Activated T-helper 2 cell treated with anti-CD3 and anti-CD28 coated beads, Interferon-gamma antibody, Interleukin-2, Interleukin-4, amounts not matched to agents 10 μg/mL and 5 μg/mL and 100 μg/mL, durations not matched to agents 14 hours and 24 hours and 36 hours (primary cell): ENCODE data around the gene ZNF813. TPM values are rescaled to one million over a fixed set of nuclear protein-coding genes. Genes with fewer than 3 reads are reported as not detected.
"Not testable (repeated sequence)": the region's sequence is repeated elsewhere in the genome, so short reads cannot be mapped to it uniquely, and the experiment has no call there.

Source experiments
- DNase-seq: peaks from one replicate; pipeline ENCODE4 v3.0.0; 2021; ENCODE audit warnings: low spot score
- H3K27ac Mint-ChIP-seq: one replicate; pipeline ENCODE4 v1.8.0; 2021; ENCODE audit warnings: mixed read lengths
- H3K27me3 Mint-ChIP-seq: one replicate; pipeline ENCODE4 v1.8.0; 2021; ENCODE audit warnings: low read depth, mixed read lengths
- H3K36me3 Mint-ChIP-seq: one replicate; pipeline ENCODE4 v1.8.0; 2021; ENCODE audit warnings: low read depth, mixed read lengths
- H3K4me1 Mint-ChIP-seq: one replicate; pipeline ENCODE4 v1.8.0; 2021; ENCODE audit warnings: low read depth, mixed read lengths
- H3K4me3 Mint-ChIP-seq: one replicate; pipeline ENCODE4 v1.8.0; 2021; ENCODE audit warnings: low read depth, mild to moderate bottlenecking, moderate library complexity, mixed read lengths
- H3K9me3 Mint-ChIP-seq: one replicate; pipeline ENCODE4 v1.8.0; 2021; ENCODE audit warnings: mixed read lengths
- intact Hi-C: fragments of 100-400 bp; cut with micrococcal nuclease; formaldehyde crosslinking; loops from one replicate; pipeline ENCODE4 v1.15.1; 2023
- total RNA-seq: library from RNA; stranded (reverse); gene quantifications from 2 replicates; pipeline ENCODE4 v1.2.3, GENCODE V29; 2022

The ZNF813 gene
- total RNA-seq, 1 donor from 2014 or later, result 3.4 TPM

- not testable (repeated sequence) for H3K4me3 Mint-ChIP-seq, DNase-seq, H3K27me3 Mint-ChIP-seq, H3K4me1 Mint-ChIP-seq, H3K27ac Mint-ChIP-seq
- H3K36me3 Mint-ChIP-seq, result peaks cover 36% of the 10 kb centered on the region
- H3K9me3 Mint-ChIP-seq, result peaks cover 74% of the 10 kb centered on the region
- intact Hi-C loops, result loop anchor here (10.0 kb wide), 2 partner anchors 95 to 265 kb away; partner anchors contain the start of genes ZNF525 and ZNF665
These were observed 7.3 kb upstream of the ZNF813 start for GRCh38 chr19:53460131-53460721.

- Mint-ChIP-seq H3K4me3 (no peak overlapping the region), H3K36me3 (peaks cover 23% of the 10 kb centered on the region), H3K9me3 (peaks cover 68% of the 10 kb centered on the region), H3K4me1 (no peaks in the 10 kb centered on the region), H3K27ac (no peak overlapping the region), H3K27me3 (no peaks in the 10 kb centered on the region)
- intact Hi-C loops, result loop anchor here (10.0 kb wide), 2 partner anchors 97 to 267 kb away; partner anchors contain the start of genes ZNF525 and ZNF665
- DNase-seq, result no peak
These were observed 5.7 kb upstream of the ZNF813 start for GRCh38 chr19:53461866-53462265.

- Mint-ChIP-seq H3K27me3 (no peaks in the 10 kb centered on the region), H3K4me3 (no peak overlapping the region), H3K9me3 (peaks cover 61% of the 10 kb centered on the region), H3K27ac (no peak overlapping the region), H3K36me3 (peaks cover 19% of the 10 kb centered on the region), H3K4me1 (no peaks in the 10 kb centered on the region)
- no peak for DNase-seq
- intact Hi-C loops, result loop anchor here (10.0 kb wide), 2 partner anchors 98 to 268 kb away; partner anchors contain the start of genes ZNF525 and ZNF665
These were observed 4.7 kb upstream of the ZNF813 start for GRCh38 chr19:53462861-53463260.

- intact Hi-C loops, result loop anchor here (10.0 kb wide), 2 partner anchors 98 to 268 kb away; partner anchors contain the start of genes ZNF525 and ZNF665
- Mint-ChIP-seq H3K36me3 (peaks cover 17% of the 10 kb centered on the region), H3K27ac (no peak overlapping the region), H3K4me3 (no peak overlapping the region), H3K27me3 (no peaks in the 10 kb centered on the region), H3K4me1 (peaks cover 2% of the 10 kb centered on the region), H3K9me3 (peaks cover 58% of the 10 kb centered on the region)
- DNase-seq, result no peak
These were observed 4.3 kb upstream of the ZNF813 start for GRCh38 chr19:53463263-53463662.

- H3K9me3 Mint-ChIP-seq, result peaks cover 49% of the 10 kb centered on the region
- no peak for DNase-seq
- H3K4me1 Mint-ChIP-seq, result peaks cover 12% of the 10 kb centered on the region
- H3K4me3 Mint-ChIP-seq, result peak overlapping the region; percentile 85
- peak overlapping the region; percentile 76 for H3K27ac Mint-ChIP-seq
- H3K36me3 Mint-ChIP-seq, result peaks cover 36% of the 10 kb centered on the region
- intact Hi-C loops, result loop anchor here (2.0 to 10.0 kb wide), 4 partner anchors 35 to 364 kb away; partner anchors contain the start of genes ZNF160, ZNF525, ZNF665 and ZNF761
- H3K27me3 Mint-ChIP-seq, result no peaks in the 10 kb centered on the region
These were observed 628 bp upstream of the ZNF813 start for GRCh38 chr19:53466726-53467484.

GRCh38 chr19:53468628-53469027 is 1.1 kb downstream of the ZNF813 start:
- not testable (repeated sequence) for DNase-seq, H3K27me3 Mint-ChIP-seq, H3K27ac Mint-ChIP-seq
- Mint-ChIP-seq H3K4me3 (peak overlapping the region; percentile 85), H3K9me3 (peaks cover 48% of the 10 kb centered on the region), H3K36me3 (peaks cover 47% of the 10 kb centered on the region), H3K4me1 (peaks cover 12% of the 10 kb centered on the region)
- intact Hi-C loops, result loop anchor here (5.0 to 10.0 kb wide), 3 partner anchors 36 to 274 kb away; partner anchors contain the start of genes ZNF525, ZNF665 and ZNF761

- Mint-ChIP-seq H3K36me3 (peaks cover 69% of the 10 kb centered on the region), H3K27me3 (no peaks in the 10 kb centered on the region), H3K4me3 (no peak overlapping the region), H3K9me3 (peaks cover 52% of the 10 kb centered on the region), H3K4me1 (peaks cover 12% of the 10 kb centered on the region), H3K27ac (no peak overlapping the region)
- DNase-seq, result no peak
- intact Hi-C loops, result no loop called here
These were observed 4.4 kb downstream of the ZNF813 start for GRCh38 chr19:53471916-53472315.

GRCh38 chr19:53474832-53475231 is 7.3 kb downstream of the ZNF813 start:
- Mint-ChIP-seq H3K9me3 (peaks cover 68% of the 10 kb centered on the region), H3K36me3 (peaks cover 86% of the 10 kb centered on the region)
- DNase-seq, H3K27me3 Mint-ChIP-seq, H3K4me3 Mint-ChIP-seq, H3K27ac Mint-ChIP-seq, intact Hi-C loops, H3K4me1 Mint-ChIP-seq: not testable (repeated sequence)

- peaks cover 87% of the 10 kb centered on the region for H3K36me3 Mint-ChIP-seq
These were observed 7.9 kb downstream of the ZNF813 start for GRCh38 chr19:53475470-53475869.

GRCh38 chr19:53483751-53484150 is 16.2 kb downstream of the ZNF813 start:
- H3K27me3 Mint-ChIP-seq, intact Hi-C loops, H3K4me1 Mint-ChIP-seq, H3K27ac Mint-ChIP-seq, DNase-seq, H3K4me3 Mint-ChIP-seq: not testable (repeated sequence)
- peaks cover 80% of the 10 kb centered on the region for H3K9me3 Mint-ChIP-seq
- H3K36me3 Mint-ChIP-seq, result peaks cover 86% of the 10 kb centered on the region

More at GRCh38 chr19:53475470-53475869, 7.9 kb downstream of the ZNF813 start:
- H3K4me1 Mint-ChIP-seq, H3K27me3 Mint-ChIP-seq, H3K4me3 Mint-ChIP-seq, intact Hi-C loops, DNase-seq, H3K27ac Mint-ChIP-seq: not testable (repeated sequence)
- H3K9me3 Mint-ChIP-seq, result peaks cover 67% of the 10 kb centered on the region

GRCh38 chr19:53485046-53486004 is 17.8 kb downstream of the ZNF813 start:
- intact Hi-C loops, result no loop called here
- Mint-ChIP-seq H3K27me3 (no peaks in the 10 kb centered on the region), H3K9me3 (peaks cover 73% of the 10 kb centered on the region)

GRCh38 chr19:53492153-53492552 is 24.6 kb downstream of the ZNF813 start:
- Mint-ChIP-seq H3K9me3 (peaks cover 80% of the 10 kb centered on the region), H3K4me3 (no peak overlapping the region), H3K27me3 (no peaks in the 10 kb centered on the region), H3K27ac (no peak overlapping the region), H3K4me1 (no peaks in the 10 kb centered on the region), H3K36me3 (peaks cover 63% of the 10 kb centered on the region)
- no peak for DNase-seq
- intact Hi-C loops, result no loop called here

More at GRCh38 chr19:53485046-53486004, 17.8 kb downstream of the ZNF813 start:
- Mint-ChIP-seq H3K27ac (no peak overlapping the region), H3K36me3 (peaks cover 80% of the 10 kb centered on the region), H3K4me1 (no peaks in the 10 kb centered on the region), H3K4me3 (no peak overlapping the region)
- DNase-seq, result no peak
